GM19351 (cell line): ENCODE measurements around the gene COL27A1.

Experiments
- ATAC-seq: cut with Tn5 transposase; IDR thresholded peaks from one replicate; pipeline ENCODE4 v1.9.1; 2021; ENCODE audit warnings: mild to moderate bottlenecking, moderate library complexity; ENCODE audit not compliant: unreplicated experiment

The COL27A1 gene

GRCh38 chr9:114141553-114142402 is 13.6 kb upstream of the COL27A1 start:
- no peak for ATAC-seq

- ATAC-seq, result no peak
Measured at GRCh38 chr9:114143234-114143633, 12.1 kb upstream of the COL27A1 start.

GRCh38 chr9:114146735-114147134 is 8.6 kb upstream of the COL27A1 start:
- ATAC-seq, result no peak

GRCh38 chr9:114149181-114149580 is 6.2 kb upstream of the COL27A1 start:
- no peak for ATAC-seq

- ATAC-seq, result no peak
Measured at GRCh38 chr9:114149765-114150340, 5.5 kb upstream of the COL27A1 start.

GRCh38 chr9:114150608-114151007 is 4.7 kb upstream of the COL27A1 start:
- ATAC-seq, result no peak

- ATAC-seq, result no peak
Measured at GRCh38 chr9:114151426-114151956, 3.8 kb upstream of the COL27A1 start.

GRCh38 chr9:114153761-114154599 is 1.4 kb upstream of the COL27A1 start:
- ATAC-seq, result no peak

- ATAC-seq, result no peak
Measured at GRCh38 chr9:114154600-114155102, 686 bp upstream of the COL27A1 start.

GRCh38 chr9:114155995-114156656 is 789 bp downstream of the COL27A1 start:
- ATAC-seq, result no peak

- ATAC-seq, result no peak
Measured at GRCh38 chr9:114156657-114157421, 1.5 kb downstream of the COL27A1 start.

- no peak for ATAC-seq
Measured at GRCh38 chr9:114157516-114158176, 2.3 kb downstream of the COL27A1 start.

GRCh38 chr9:114158482-114159130 is 3.3 kb downstream of the COL27A1 start:
- ATAC-seq, result no peak

GRCh38 chr9:114159691-114160090 is 4.4 kb downstream of the COL27A1 start:
- no peak for ATAC-seq

- ATAC-seq, result no peak
Measured at GRCh38 chr9:114161513-114161912, 6.2 kb downstream of the COL27A1 start.

GRCh38 chr9:114163517-114163951 is 8.2 kb downstream of the COL27A1 start:
- ATAC-seq, result no peak

GRCh38 chr9:114164191-114164794 is 9.0 kb downstream of the COL27A1 start:
- no peak for ATAC-seq

GRCh38 chr9:114165407-114166102 is 10.2 kb downstream of the COL27A1 start:
- no peak for ATAC-seq
